Mammary epithelial cell (primary cell): ENCODE measurements around the gene RAB7A.

Experiments
- EZH2 ChIP-seq: IDR thresholded peaks from 2 replicates; pipeline ENCODE4 v1.6.1; 2012; ENCODE audit warnings: low read length, inconsistent platforms, borderline replicate concordance
- TF ChIP-seq, protein P1 (sequence below), 2 donors: IDR thresholded peaks in 1 of 2; conservative IDR thresholded peaks in 1 of 2; 2 replicates each; pipeline ENCODE4 v1.5.1; 2011 to 2012; ENCODE audit warnings: inconsistent platforms in 2 of 2, low read length in 2 of 2, mild to moderate bottlenecking in 2 of 2, control low read depth in 1 of 2, low read depth in 1 of 2; ENCODE audit not compliant: insufficient read depth in 1 of 2; ENCODE audit errors: extremely low read depth in 1 of 2

GRCh38 chr3:128760042-128760441 is 34.1 kb downstream of the RAB7A start:
- TF ChIP-seq, protein P1, sequence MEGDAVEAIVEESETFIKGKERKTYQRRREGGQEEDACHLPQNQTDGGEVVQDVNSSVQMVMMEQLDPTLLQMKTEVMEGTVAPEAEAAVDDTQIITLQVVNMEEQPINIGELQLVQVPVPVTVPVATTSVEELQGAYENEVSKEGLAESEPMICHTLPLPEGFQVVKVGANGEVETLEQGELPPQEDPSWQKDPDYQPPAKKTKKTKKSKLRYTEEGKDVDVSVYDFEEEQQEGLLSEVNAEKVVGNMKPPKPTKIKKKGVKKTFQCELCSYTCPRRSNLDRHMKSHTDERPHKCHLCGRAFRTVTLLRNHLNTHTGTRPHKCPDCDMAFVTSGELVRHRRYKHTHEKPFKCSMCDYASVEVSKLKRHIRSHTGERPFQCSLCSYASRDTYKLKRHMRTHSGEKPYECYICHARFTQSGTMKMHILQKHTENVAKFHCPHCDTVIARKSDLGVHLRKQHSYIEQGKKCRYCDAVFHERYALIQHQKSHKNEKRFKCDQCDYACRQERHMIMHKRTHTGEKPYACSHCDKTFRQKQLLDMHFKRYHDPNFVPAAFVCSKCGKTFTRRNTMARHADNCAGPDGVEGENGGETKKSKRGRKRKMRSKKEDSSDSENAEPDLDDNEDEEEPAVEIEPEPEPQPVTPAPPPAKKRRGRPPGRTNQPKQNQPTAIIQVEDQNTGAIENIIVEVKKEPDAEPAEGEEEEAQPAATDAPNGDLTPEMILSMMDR (conservative IDR thresholded peaks at IDR 0.05 in 1 of 2, IDR thresholded peaks at IDR 0.05 in 1 of 2; ENCODE audit: extremely low read depth in 1 of 2, insufficient read depth in 1 of 2, low read depth in 1 of 2, low read length in 2 of 2): no peak
- no peak for TF ChIP-seq EZH2
